CD4-positive, alpha-beta T cell (primary cell): Measurements from ENCODE around the gene SAYSD1. TPM values are rescaled to one million over a fixed set of nuclear protein-coding genes. Genes with fewer than 3 reads are reported as not detected.

Experiments
- ATAC-seq: fragments of 200-7000 bp; cut with Tn5 transposase; one replicate; pipeline ENCODE4 v1.10.0; 2022; ENCODE audit warnings: mild to moderate bottlenecking; ENCODE audit not compliant: poor library complexity
- CTCF ChIA-PET: fragments of 350-600 bp; sonication (Branson Sonifier 250); formaldehyde crosslinking; loops from one replicate; lab custom pipeline; 2021; ENCODE audit warnings: antibody characterized with exemption, inconsistent platforms; lab: Charles Lee
- POLR2A ChIA-PET: fragments of 350-600 bp; sonication (Branson Sonifier 250); formaldehyde crosslinking; loops from one replicate; lab custom pipeline; 2021; ENCODE audit warnings: antibody characterized with exemption, inconsistent platforms; lab: Charles Lee
- DNase-seq, 14 experiments: peaks; one replicate each; pipeline ENCODE4 v3.0.0-alpha.2; 2013 to 2020; ENCODE audit warnings: mixed read lengths in 2 of 14
- H3K27ac ChIP-seq, 2 donors: one replicate each; pipeline versions ENCODE4 v1.5.1 to v1.7.0; 2013; ENCODE audit warnings: low read length in 2 of 2, low read depth in 1 of 2, mild to moderate bottlenecking in 1 of 2
- H3K27me3 ChIP-seq, 2 experiments: 1 replicate in 1 of 2; 2 replicates in 1 of 2; pipeline versions ENCODE4 v1.6.1 to v1.7.0; 2013; ENCODE audit warnings: low read length in 2 of 2, control low read depth in 1 of 2, mild to moderate bottlenecking in 1 of 2, moderate library complexity in 1 of 2; ENCODE audit not compliant: insufficient read depth in 2 of 2, control insufficient read depth in 1 of 2
- H3K36me3 ChIP-seq: one replicate; pipeline ENCODE4 v1.6.1; 2013; ENCODE audit warnings: low read length, control low read depth; ENCODE audit not compliant: insufficient read depth
- H3K4me1 ChIP-seq: one replicate; pipeline ENCODE4 v1.6.1; 2013; ENCODE audit warnings: low read length, control low read depth; ENCODE audit not compliant: insufficient read depth
- H3K4me3 ChIP-seq: one replicate; pipeline ENCODE4 v1.5.1; 2013; ENCODE audit warnings: mild to moderate bottlenecking, low read length, moderate library complexity
- H3K9me3 ChIP-seq, 2 experiments: 1 replicate in 1 of 2; 2 replicates in 1 of 2; pipeline versions ENCODE4 v1.6.1 to v1.7.0; 2013; ENCODE audit warnings: low read length in 2 of 2, mild to moderate bottlenecking in 2 of 2, control low read depth in 1 of 2, moderate library complexity in 1 of 2; ENCODE audit not compliant: control insufficient read depth in 1 of 2, insufficient read depth in 1 of 2
- H3K27ac Mint-ChIP-seq: one replicate; pipeline ENCODE4 v1.8.0; 2020; ENCODE audit warnings: mixed read lengths
- H3K27me3 Mint-ChIP-seq: one replicate; pipeline ENCODE4 v1.8.0; 2021; ENCODE audit warnings: mixed read lengths
- H3K36me3 Mint-ChIP-seq: one replicate; pipeline ENCODE4 v1.8.0; 2021; ENCODE audit warnings: low read depth, mixed read lengths
- H3K4me1 Mint-ChIP-seq: one replicate; pipeline ENCODE4 v1.8.0; 2021; ENCODE audit warnings: low read depth, mixed read lengths
- H3K4me3 Mint-ChIP-seq: one replicate; pipeline ENCODE4 v1.8.0; 2020; ENCODE audit warnings: mild to moderate bottlenecking, mixed read lengths
- H3K9me3 Mint-ChIP-seq: one replicate; pipeline ENCODE4 v1.8.0; 2020; ENCODE audit warnings: mixed read lengths
- CTCF ChIP-seq: fragments of 200-600 bp; IDR thresholded peaks from one replicate; pipeline ENCODE4 v1.8.0; 2022; ENCODE audit warnings: antibody characterized with exemption, mild to moderate bottlenecking
- intact Hi-C, 2 experiments: fragments of 100-400 bp; cut with DNase I in 1 of 2; cut with micrococcal nuclease in 1 of 2; formaldehyde crosslinking; loops; one replicate each; pipeline versions ENCODE4 v1.15.1 to v1.9.0; 2023 to 2025; cut with DNase I, micrococcal nuclease
- total RNA-seq, 174 experiments: library from RNA in 2 of 174; stranded (reverse) in 2 of 174; gene quantifications; one replicate each; pipeline ENCODE4 v1.2.3 and lab custom pipeline; 2021 to 2026

SAYSD1 gene
- total RNA-seq, 2 experiments from 2014 or later = 18.7 to 21.3 TPM

GRCh38 chr6:39113788-39114187 lies 1.2 kb downstream of the SAYSD1 start:
- ChIA-PET CTCF (no interaction called here), POLR2A (interaction anchor here (1.4 to 2.6 kb wide), 4 partner anchors 11 to 1959 kb away, joined by 4 to 13 read pairs (median 8); partner anchors contain the start of genes BTBD9, NFYA and OARD1)
- DNase-seq = no peak
- Mint-ChIP-seq H3K4me1 (peaks cover 59% of the 10 kb centered on the region), H3K9me3 (no peaks in the 10 kb centered on the region), H3K4me3 (peak overlapping the region; percentile 98), H3K36me3 (peaks cover 21% of the 10 kb centered on the region), H3K27me3 (no peaks in the 10 kb centered on the region), H3K27ac (peak overlapping the region; percentile 92)
- no peak for TF ChIP-seq CTCF
- no peak for ATAC-seq
- Histone ChIP-seq H3K27ac (no peak overlapping the region), H3K27me3 (no peaks in the 10 kb centered on the region), H3K4me1 (peaks cover 11% of the 10 kb centered on the region), H3K36me3 (peaks cover 10% of the 10 kb centered on the region), H3K9me3 (no peaks in the 10 kb centered on the region), H3K4me3 (peak overlapping the region; percentile 72)
- intact Hi-C loops = loop anchor here (2.0 to 10.0 kb wide), 3 partner anchors 411 to 1961 kb away; partner anchors contain the start of genes GLO1 (in 2 of the 2), NFYA (in 1 of the 2), OARD1 (in 1 of the 2) and ZFAND3 (in 1 of the 2)

- TF ChIP-seq CTCF = no peak
- ChIA-PET CTCF (interaction anchor here (1.0 kb wide), 1 partner anchor 11 kb away, joined by 4 read pairs; no protein-coding TSS in a partner anchor), POLR2A (interaction anchor here (1.6 kb wide), 1 partner anchor 9 kb away, joined by 5 read pairs; no protein-coding TSS in a partner anchor)
- H3K36me3 Mint-ChIP-seq = peaks cover 44% of the 10 kb centered on the region
- Histone ChIP-seq H3K27ac (peak overlapping the region in 1 of 2 donors; percentile 56), H3K4me1 (peaks cover 11% of the 10 kb centered on the region), H3K36me3 (peaks cover 11% of the 10 kb centered on the region), H3K4me3 (peak overlapping the region; percentile 24), H3K9me3 (no peaks in the 10 kb centered on the region), H3K27me3 (no peaks in the 10 kb centered on the region)
- peak in 3 of 14 experiments; percentile 20 to 32 (median 27) for DNase-seq
- intact Hi-C loops = loop anchor here in 1 of 2 experiments (10.0 kb wide), 2 partner anchors 1296 to 1964 kb away; partner anchors contain the start of genes NFYA, OARD1 and ZFAND3
- peaks cover 73% of the 10 kb centered on the region for H3K4me1 Mint-ChIP-seq
- H3K27ac Mint-ChIP-seq = peak overlapping the region; percentile 92
- H3K27me3 Mint-ChIP-seq = no peaks in the 10 kb centered on the region
- ATAC-seq = no peak
- peak overlapping the region; percentile 67 for H3K4me3 Mint-ChIP-seq
- H3K9me3 Mint-ChIP-seq = no peaks in the 10 kb centered on the region
These were observed 3.7 kb downstream of the SAYSD1 start for GRCh38 chr6:39111280-39111679.

- peaks cover 55% of the 10 kb centered on the region for H3K4me1 Mint-ChIP-seq
- no peaks in the 10 kb centered on the region for H3K4me1 ChIP-seq
- ChIA-PET POLR2A (no interaction called here), CTCF (interaction anchor here (0.9 kb wide), 1 partner anchor 18 kb away, joined by 3 read pairs; no protein-coding TSS in a partner anchor)
- peaks cover 21% of the 10 kb centered on the region for H3K36me3 ChIP-seq
- H3K27me3 ChIP-seq = no peaks in the 10 kb centered on the region
- no peak overlapping the region for H3K4me3 ChIP-seq
- intact Hi-C loops = loop anchor here in 1 of 2 experiments (5.0 to 10.0 kb wide), 2 partner anchors 617 to 1676 kb away; partner anchors contain the start of genes CMTR1 and KIF6
- H3K27me3 Mint-ChIP-seq = no peaks in the 10 kb centered on the region
- H3K36me3 Mint-ChIP-seq = peaks cover 64% of the 10 kb centered on the region
- no peaks in the 10 kb centered on the region for H3K9me3 Mint-ChIP-seq
- H3K4me3 Mint-ChIP-seq = no peak overlapping the region
- H3K27ac ChIP-seq = no peak overlapping the region
- ATAC-seq (no peak), DNase-seq (no peak)
- no peaks in the 10 kb centered on the region for H3K9me3 ChIP-seq
- no peak overlapping the region for H3K27ac Mint-ChIP-seq
- TF ChIP-seq CTCF = no peak
These were observed 6.7 kb downstream of the SAYSD1 start for GRCh38 chr6:39108041-39108839.
